Pancreas (tissue), 10 donors: ENCODE results near the gene PROSER2. TPM values are rescaled to one million over a fixed set of nuclear protein-coding genes. Genes with fewer than 3 reads are reported as not detected.

Experiments used
- ATAC-seq, 4 donors: fragments of 200-7000 bp; cut with Tn5 transposase; one replicate each; pipeline versions ENCODE4 v1.8.0 to v1.9.1; 2020; ENCODE audit warnings: mild to moderate bottlenecking in 4 of 4, moderate library complexity in 4 of 4
- DNase-seq, 6 donors: peaks; one replicate each; pipeline ENCODE4 v3.0.0-alpha.2; 2020
- FAIRE-seq: peaks from 2 replicates; lab custom pipeline; 2012; peaks lifted over from hg19 to GRCh38; lab: Jason Lieb, UNC
- H3K27ac ChIP-seq, 4 donors: fragments of 200-600 bp; sonication (generic); 1 replicate in 3 of 4; 2 replicates in 1 of 4; pipeline versions ENCODE4 v1.5.0 to v1.8.0; 2020
- H3K27me3 ChIP-seq, 4 donors: fragments of 200-600 bp; one replicate each; pipeline ENCODE4 v1.8.0; 2021
- H3K36me3 ChIP-seq, 3 donors: fragments of 200-600 bp; sonication (generic) in 1 of 3; one replicate each; pipeline versions ENCODE4 v1.5.0 to v1.8.0; 2020 to 2021
- H3K4me1 ChIP-seq, 3 donors: fragments of 200-600 bp; one replicate each; pipeline ENCODE4 v1.8.0; 2021
- H3K4me3 ChIP-seq, 4 donors: fragments of 200-600 bp; sonication (generic) in 2 of 4; one replicate each; pipeline versions ENCODE4 v1.5.0 to v1.8.0; 2020 to 2021
- H3K9me3 ChIP-seq, 4 donors: fragments of 200-600 bp; one replicate each; pipeline ENCODE4 v1.8.0; 2021
- WGBS, 2 donors: extraction: QIAGEN DNeasy Blood & Tissue Kit; methylation state at CpG; one replicate each; pipeline ENCODE4 v1.1.7; 2013; 5-methylcytosine and 5-hydroxymethylcytosine counted together
- intact Hi-C, 3 donors: fragments of 100-400 bp; cut with DNase I; formaldehyde crosslinking; loops; one replicate each; pipeline versions ENCODE4 v1.11.1 to v1.14.2; 2022
- polyA plus RNA-seq, 2 donors: library from polyadenylated mRNA; stranded (reverse); fragments of 200-250 nt; gene quantifications; one replicate each; pipeline ENCODE4 v1.2.3, GENCODE V29; 2013
- total RNA-seq, 6 donors: library from RNA; stranded (reverse); fragmentation: NEBNext Ultra II Directional in 4 of 6; extraction: Animal tissue kit (Norgen Biotek cat#: 25700) in 4 of 6; gene quantifications; one replicate each; pipeline versions ENCODE4 v1.2.1 to v1.2.4, GENCODE V29; 2021 to 2023
- TF ChIP-seq, protein P1 (sequence below), 4 donors: fragments of 200-600 bp; sonication (generic) in 3 of 4; IDR thresholded peaks; one replicate each; pipeline versions ENCODE4 v1.5.0 to v1.8.0; 2021; ENCODE audit warnings: antibody characterized with exemption in 4 of 4
- donor health status: healthy with polysubstance abuse.
- donor health status: DM: no; HTN: no; CAD: no; lungs with moderate emphysema.
- donor health status: DM: no; HTN: no; CAD: no.
- donor health status: control.
- donor health status: control.
- donor health status: Bipolar disorder and iron deficiency.
- donor health status: DM: yes; HTN: yes; CAD: no.
- donor health status: DM: no; HTN: no; CAD: no.
- donor health status: DM: no; HTN: no; CAD: no.
- donor health status: DM: yes; HTN: yes; CAD: no.

Gene PROSER2
- total and polyA plus RNA-seq, 8 donors = 5.7 to 21.2 (median 11.0) TPM

GRCh38 chr10:11901036-11901301 lies 77.8 kb downstream of the PROSER2 start:
- 91 to 94% methylated on average over 6 of the region's 6 CpGs for WGBS, 2 donors
- Histone ChIP-seq H3K36me3 (no peaks in the 10 kb centered on the region), H3K9me3 (no peaks in the 10 kb centered on the region), H3K27ac (no peak overlapping the region), H3K4me3 (no peak overlapping the region), H3K4me1 (no peaks in the 10 kb centered on the region), H3K27me3 (no peaks in the 10 kb centered on the region)
- ATAC-seq = no peak
- no peak for FAIRE-seq
- intact Hi-C loops = no loop called here
- TF ChIP-seq, protein P1, sequence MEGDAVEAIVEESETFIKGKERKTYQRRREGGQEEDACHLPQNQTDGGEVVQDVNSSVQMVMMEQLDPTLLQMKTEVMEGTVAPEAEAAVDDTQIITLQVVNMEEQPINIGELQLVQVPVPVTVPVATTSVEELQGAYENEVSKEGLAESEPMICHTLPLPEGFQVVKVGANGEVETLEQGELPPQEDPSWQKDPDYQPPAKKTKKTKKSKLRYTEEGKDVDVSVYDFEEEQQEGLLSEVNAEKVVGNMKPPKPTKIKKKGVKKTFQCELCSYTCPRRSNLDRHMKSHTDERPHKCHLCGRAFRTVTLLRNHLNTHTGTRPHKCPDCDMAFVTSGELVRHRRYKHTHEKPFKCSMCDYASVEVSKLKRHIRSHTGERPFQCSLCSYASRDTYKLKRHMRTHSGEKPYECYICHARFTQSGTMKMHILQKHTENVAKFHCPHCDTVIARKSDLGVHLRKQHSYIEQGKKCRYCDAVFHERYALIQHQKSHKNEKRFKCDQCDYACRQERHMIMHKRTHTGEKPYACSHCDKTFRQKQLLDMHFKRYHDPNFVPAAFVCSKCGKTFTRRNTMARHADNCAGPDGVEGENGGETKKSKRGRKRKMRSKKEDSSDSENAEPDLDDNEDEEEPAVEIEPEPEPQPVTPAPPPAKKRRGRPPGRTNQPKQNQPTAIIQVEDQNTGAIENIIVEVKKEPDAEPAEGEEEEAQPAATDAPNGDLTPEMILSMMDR (IDR thresholded peaks at IDR 0.05) = no peak
- no peak for DNase-seq

DNA sequence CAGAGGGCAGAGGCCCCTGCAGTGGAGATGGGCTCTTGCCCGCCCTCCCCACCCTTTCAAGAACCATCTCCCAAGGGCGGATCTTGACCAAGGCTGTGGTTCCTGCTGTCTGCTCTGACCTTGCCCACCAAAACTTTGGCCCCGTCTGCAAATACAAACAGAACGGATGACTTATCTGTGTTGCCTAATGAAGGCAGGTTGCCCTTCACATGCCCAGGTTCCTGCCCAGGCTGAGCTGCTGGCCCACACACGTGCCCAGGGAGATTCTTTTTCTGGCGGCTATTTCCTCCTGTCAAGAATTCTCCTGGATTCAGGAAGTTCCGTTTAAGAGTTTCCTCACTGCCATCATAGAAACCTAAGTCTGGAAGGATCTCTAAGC lies 78.3 kb downstream of the PROSER2 start:
- WGBS, 2 donors = 45 to 58% methylated on average over 7 of the region's 7 CpGs
- Histone ChIP-seq H3K9me3 (no peaks in the 10 kb centered on the region), H3K36me3 (no peaks in the 10 kb centered on the region), H3K27ac (no peak overlapping the region), H3K27me3 (no peaks in the 10 kb centered on the region), H3K4me1 (no peaks in the 10 kb centered on the region), H3K4me3 (no peak overlapping the region)
- no peak for DNase-seq
- no peak for FAIRE-seq
- ATAC-seq = peak in 2 of 4 donors; percentile 35 to 46
- TF ChIP-seq, protein P1 (IDR thresholded peaks at IDR 0.05) = no peak
- intact Hi-C loops = no loop called here

DNA sequence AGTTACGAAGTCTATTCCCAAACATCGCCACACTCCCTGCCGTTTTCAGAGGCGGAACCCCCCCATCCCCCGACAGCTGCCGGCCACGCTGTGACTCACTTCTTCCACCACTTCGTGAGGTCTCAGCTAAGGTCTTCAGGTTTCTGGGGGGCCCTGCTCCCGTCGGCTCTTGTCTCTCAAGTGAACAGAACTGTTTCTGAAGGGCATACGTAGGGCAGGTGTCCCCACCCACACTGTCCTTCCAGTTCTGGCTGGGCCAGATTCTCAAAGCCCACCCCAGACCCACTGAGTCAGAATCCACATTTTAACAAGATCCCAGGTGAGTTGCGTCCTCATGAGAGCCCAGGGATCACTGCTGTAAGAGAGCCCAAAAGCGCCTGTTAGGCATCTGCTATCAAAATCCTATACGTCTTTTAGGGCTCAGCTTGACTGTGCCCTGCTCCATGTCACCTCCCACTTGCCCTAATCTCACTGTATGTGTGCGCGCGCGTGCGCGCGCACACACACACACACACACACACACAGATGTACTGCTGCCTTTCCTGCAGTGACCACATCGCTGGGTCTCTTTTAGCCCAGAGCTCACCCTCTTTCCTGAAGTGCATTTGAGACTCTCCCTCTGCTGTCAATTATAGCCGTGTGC lies 78.8 kb downstream of the PROSER2 start:
- FAIRE-seq (no peak), DNase-seq (no peak), ATAC-seq (no peak)
- Histone ChIP-seq H3K27me3 (no peaks in the 10 kb centered on the region), H3K27ac (no peak overlapping the region), H3K4me3 (no peak overlapping the region), H3K9me3 (no peaks in the 10 kb centered on the region), H3K4me1 (no peaks in the 10 kb centered on the region), H3K36me3 (no peaks in the 10 kb centered on the region)
- 64 to 85% methylated on average over 23 of the region's 23 CpGs for WGBS, 2 donors
- intact Hi-C loops = no loop called here
- TF ChIP-seq, protein P1 (IDR thresholded peaks at IDR 0.05) = no peak

DNA sequence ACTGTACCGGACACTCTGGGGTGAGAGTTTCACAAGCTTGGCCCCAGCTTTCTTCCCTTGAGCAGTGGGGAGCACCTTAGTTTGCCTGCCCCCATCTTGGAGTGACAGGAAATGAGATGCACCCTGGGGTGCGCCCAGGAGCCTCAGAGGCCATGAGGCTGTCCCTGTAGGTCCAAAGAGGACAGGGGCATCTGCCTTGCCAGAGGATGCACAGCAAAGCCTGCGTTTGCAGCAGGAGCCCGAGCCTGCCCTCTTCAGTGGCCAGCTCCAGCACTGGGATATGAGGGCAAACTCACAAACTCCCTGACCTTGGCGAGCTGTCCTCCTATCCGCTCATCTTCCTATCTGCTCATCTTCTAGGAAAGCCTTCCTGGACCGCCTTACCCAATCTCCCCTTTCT lies 79.5 kb downstream of the PROSER2 start:
- WGBS, 2 donors = 90 to 95% methylated on average over 7 of the region's 7 CpGs
- Histone ChIP-seq H3K4me1 (no peaks in the 10 kb centered on the region), H3K9me3 (no peaks in the 10 kb centered on the region), H3K4me3 (no peak overlapping the region), H3K27me3 (no peaks in the 10 kb centered on the region), H3K36me3 (no peaks in the 10 kb centered on the region), H3K27ac (no peak overlapping the region)
- intact Hi-C loops = no loop called here
- no peak for FAIRE-seq
- TF ChIP-seq, protein P1 (IDR thresholded peaks at IDR 0.05) = no peak
- DNase-seq = no peak
- no peak for ATAC-seq

DNA sequence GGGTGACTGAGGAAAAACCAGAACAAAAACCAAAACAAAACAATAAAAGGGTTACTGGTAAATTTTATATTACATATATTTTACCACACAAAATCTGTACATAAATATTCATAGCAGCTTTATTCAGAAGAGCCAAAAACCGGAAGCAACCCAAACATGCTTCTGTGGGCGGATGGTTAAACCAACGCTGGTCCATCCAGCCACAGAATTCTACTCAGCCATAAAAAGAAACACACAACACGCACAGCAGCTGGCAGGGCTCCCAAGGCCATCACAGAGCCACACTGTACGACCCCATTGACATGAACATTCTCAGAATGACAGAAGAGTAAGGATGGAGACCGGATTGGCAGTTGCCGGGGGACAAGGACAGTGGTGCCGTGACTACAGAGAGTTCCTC lies 83.6 kb downstream of the PROSER2 start:
- no peaks in the 10 kb centered on the region for H3K4me1 ChIP-seq
- no peak for FAIRE-seq
- 65 to 69% methylated on average over 8 of the region's 8 CpGs for WGBS, 2 donors
- no peaks in the 10 kb centered on the region for H3K27me3 ChIP-seq
- DNase-seq = no peak
- TF ChIP-seq, protein P1 (IDR thresholded peaks at IDR 0.05) = no peak
- ATAC-seq = no peak
- no peak overlapping the region for H3K27ac ChIP-seq
- intact Hi-C loops = no loop called here
- H3K4me3 ChIP-seq = no peak overlapping the region
- no peaks in the 10 kb centered on the region for H3K9me3 ChIP-seq
- no peaks in the 10 kb centered on the region for H3K36me3 ChIP-seq
